Measurements from ENCODE around the gene TNP2.

DNA sequence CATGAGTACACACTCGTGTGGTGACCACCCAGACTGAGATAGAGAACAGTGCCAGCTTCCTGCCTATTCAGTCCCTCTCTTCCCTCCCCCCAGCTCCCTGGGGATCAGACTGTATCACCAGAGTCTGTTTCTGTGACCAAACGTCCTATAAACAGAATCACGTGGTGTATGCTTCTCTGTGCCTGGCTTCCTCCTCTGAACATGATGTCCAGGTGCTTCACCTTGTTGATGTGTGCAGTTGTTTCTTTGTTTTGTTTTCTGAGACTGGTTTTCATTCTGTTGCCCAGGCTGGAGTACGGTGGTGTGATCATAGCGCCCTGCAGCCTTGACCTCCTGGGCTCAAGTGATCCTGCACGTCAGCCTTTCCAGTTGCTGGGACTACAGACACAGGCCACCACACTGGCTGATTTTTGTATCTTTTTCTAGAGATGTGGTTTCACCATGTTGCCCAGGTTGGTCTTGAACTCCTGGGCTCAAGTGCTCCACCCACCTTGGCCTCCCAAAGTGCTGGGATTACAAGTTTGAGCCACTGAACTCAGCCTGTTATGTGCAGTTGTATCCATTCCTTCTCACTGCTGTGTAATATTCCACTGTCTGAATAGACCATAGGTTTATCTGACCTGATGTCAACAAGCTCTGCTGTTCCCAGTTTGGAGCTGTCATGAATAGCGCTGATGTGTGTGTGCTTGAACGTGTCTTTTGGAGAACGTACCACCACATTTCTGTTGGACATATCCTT is 40.9 kb upstream of the TNP2 start:
- TF ChIP-seq CTCF (IDR thresholded peaks at IDR 0.05; ENCODE audit: borderline replicate concordance, extremely low read depth, low read length, poor library complexity, severe bottlenecking) (no peak), EZH2 (IDR thresholded peaks at IDR 0.05; ENCODE audit: borderline replicate concordance, low read depth, low read length, severe bottlenecking) (no peak)
